Mesothelial cell of epicardium (in vitro differentiated cells): Measurements from ENCODE around the gene ATXN7L2. TPM values are rescaled to one million over a fixed set of nuclear protein-coding genes. Genes with fewer than 3 reads are reported as not detected.

Experiments
- DNase-seq, 2 experiments: peaks; one replicate each; pipeline ENCODE4 v3.0.0; 2021; ENCODE audit warnings: low spot score in 2 of 2; ENCODE audit not compliant: unreplicated experiment in 2 of 2
- H3K27ac Mint-ChIP-seq: 2 replicates; pipeline ENCODE4 v1.8.0; 2021; ENCODE audit warnings: mixed read lengths
- H3K27me3 Mint-ChIP-seq: 2 replicates; pipeline ENCODE4 v1.8.0; 2021; ENCODE audit warnings: low read depth, mixed read lengths
- H3K36me3 Mint-ChIP-seq: 2 replicates; pipeline ENCODE4 v1.8.0; 2021; ENCODE audit warnings: mixed read lengths
- H3K4me1 Mint-ChIP-seq: 2 replicates; pipeline ENCODE4 v1.8.0; 2021; ENCODE audit warnings: mixed read lengths
- H3K4me3 Mint-ChIP-seq: 2 replicates; pipeline ENCODE4 v1.8.0; 2021; ENCODE audit warnings: mild to moderate bottlenecking, moderate library complexity, mixed read lengths
- H3K9me3 Mint-ChIP-seq: 2 replicates; pipeline ENCODE4 v1.8.0; 2021; ENCODE audit warnings: mixed read lengths
- total RNA-seq: library from RNA; stranded (reverse); gene quantifications from 3 replicates; pipeline ENCODE4 v1.2.1, GENCODE V29; 2021
- TF ChIP-seq, protein P1 (sequence below): fragments of 200-600 bp; sonication (generic); IDR thresholded peaks from one replicate; pipeline ENCODE4 v1.5.0; 2021; ENCODE audit warnings: antibody characterized with exemption; ENCODE audit not compliant: unreplicated experiment

ATXN7L2 gene
- total RNA-seq, 1 donor from 2014 or later = 13.8 TPM

GRCh38 chr1:109488696-109489095 lies 5.0 kb downstream of the ATXN7L2 start:
- peaks cover 2% of the 10 kb centered on the region for H3K36me3 Mint-ChIP-seq
- H3K9me3 Mint-ChIP-seq = no peaks in the 10 kb centered on the region
- no peaks in the 10 kb centered on the region for H3K27me3 Mint-ChIP-seq
- TF ChIP-seq, protein P1, sequence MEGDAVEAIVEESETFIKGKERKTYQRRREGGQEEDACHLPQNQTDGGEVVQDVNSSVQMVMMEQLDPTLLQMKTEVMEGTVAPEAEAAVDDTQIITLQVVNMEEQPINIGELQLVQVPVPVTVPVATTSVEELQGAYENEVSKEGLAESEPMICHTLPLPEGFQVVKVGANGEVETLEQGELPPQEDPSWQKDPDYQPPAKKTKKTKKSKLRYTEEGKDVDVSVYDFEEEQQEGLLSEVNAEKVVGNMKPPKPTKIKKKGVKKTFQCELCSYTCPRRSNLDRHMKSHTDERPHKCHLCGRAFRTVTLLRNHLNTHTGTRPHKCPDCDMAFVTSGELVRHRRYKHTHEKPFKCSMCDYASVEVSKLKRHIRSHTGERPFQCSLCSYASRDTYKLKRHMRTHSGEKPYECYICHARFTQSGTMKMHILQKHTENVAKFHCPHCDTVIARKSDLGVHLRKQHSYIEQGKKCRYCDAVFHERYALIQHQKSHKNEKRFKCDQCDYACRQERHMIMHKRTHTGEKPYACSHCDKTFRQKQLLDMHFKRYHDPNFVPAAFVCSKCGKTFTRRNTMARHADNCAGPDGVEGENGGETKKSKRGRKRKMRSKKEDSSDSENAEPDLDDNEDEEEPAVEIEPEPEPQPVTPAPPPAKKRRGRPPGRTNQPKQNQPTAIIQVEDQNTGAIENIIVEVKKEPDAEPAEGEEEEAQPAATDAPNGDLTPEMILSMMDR = no peak
- H3K27ac Mint-ChIP-seq = no peak overlapping the region
- H3K4me1 Mint-ChIP-seq = peaks cover 13% of the 10 kb centered on the region
- H3K4me3 Mint-ChIP-seq = no peak overlapping the region
- no peak for DNase-seq

GRCh38 chr1:109490029-109490933 lies 6.6 kb downstream of the ATXN7L2 start:
- H3K4me3 Mint-ChIP-seq = no peak overlapping the region
- H3K27ac Mint-ChIP-seq = no peak overlapping the region
- peak in 1 of 2 experiments; percentile 79 for DNase-seq
- TF ChIP-seq, protein P1 = peak; percentile 49
- H3K27me3 Mint-ChIP-seq = no peaks in the 10 kb centered on the region
- H3K4me1 Mint-ChIP-seq = peaks cover 8% of the 10 kb centered on the region
- peaks cover 2% of the 10 kb centered on the region for H3K36me3 Mint-ChIP-seq
- H3K9me3 Mint-ChIP-seq = no peaks in the 10 kb centered on the region

DNA sequence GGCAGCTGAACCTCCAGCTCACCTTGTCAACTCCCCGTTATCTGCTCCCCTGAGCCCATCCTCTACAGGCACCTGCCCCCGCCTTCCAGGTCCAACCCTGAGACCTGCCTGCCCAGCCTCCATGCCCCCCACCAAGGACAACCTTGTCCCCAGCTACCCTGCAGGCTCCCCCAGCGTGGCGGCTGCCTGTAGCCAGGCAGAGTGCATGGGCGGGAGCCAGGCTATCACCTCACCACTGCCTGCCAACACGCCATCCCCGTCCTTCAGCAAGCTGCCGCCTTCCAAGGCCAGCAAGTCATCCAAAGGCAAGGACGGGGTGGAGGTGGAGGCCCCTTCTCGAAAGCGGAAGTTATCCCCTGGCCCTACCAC lies 7.2 kb downstream of the ATXN7L2 start:
- Mint-ChIP-seq H3K4me3 (no peak overlapping the region), H3K9me3 (no peaks in the 10 kb centered on the region), H3K27me3 (no peaks in the 10 kb centered on the region), H3K36me3 (peaks cover 2% of the 10 kb centered on the region), H3K4me1 (peaks cover 7% of the 10 kb centered on the region), H3K27ac (no peak overlapping the region)
- DNase-seq = no peak
- TF ChIP-seq, protein P1 = no peak

DNA sequence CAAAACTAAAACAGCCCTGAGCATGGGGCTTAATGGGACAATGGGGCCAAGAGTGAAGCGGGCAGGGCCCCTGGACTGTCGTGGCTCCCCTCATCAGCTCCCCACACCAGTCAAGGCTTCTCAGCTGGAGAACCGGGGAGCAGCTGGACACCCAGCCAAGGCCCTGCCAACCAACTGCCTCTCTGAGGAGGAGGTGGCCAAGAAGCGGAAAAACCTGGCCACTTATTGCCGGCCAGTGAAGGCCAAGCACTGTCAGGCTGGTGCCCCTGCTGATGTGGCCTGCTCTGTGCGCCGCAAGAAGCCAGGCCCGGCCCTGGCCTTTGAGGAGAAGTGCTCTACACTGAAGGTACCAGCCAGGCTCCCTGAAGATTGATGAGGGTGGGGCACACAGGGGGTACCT lies 7.7 kb downstream of the ATXN7L2 start:
- Mint-ChIP-seq H3K36me3 (peaks cover 2% of the 10 kb centered on the region), H3K4me1 (peaks cover 7% of the 10 kb centered on the region), H3K9me3 (no peaks in the 10 kb centered on the region), H3K4me3 (no peak overlapping the region), H3K27ac (no peak overlapping the region), H3K27me3 (no peaks in the 10 kb centered on the region)
- TF ChIP-seq, protein P1 = no peak
- DNase-seq = no peak

DNA sequence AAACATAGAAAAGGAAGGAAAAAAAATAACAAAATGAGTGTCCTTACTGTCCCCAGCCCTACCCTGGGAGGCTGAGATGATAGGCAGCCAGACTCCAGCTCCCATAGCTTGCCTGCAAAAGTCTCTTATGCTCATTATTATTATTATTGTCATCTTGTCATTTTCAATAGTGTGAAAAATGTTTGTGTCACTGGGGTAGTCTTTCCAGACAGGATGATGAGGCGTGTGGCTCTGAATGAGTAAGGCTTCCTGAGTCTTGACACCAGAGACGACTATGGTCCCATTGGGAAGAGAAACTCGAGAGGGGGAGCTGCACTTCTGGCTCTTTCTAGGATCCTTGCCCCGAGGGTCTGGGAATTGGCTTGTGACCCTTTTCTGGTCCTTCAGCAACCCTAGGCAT lies 9.1 kb downstream of the ATXN7L2 start:
- TF ChIP-seq, protein P1 = no peak
- no peak overlapping the region for H3K27ac Mint-ChIP-seq
- no peaks in the 10 kb centered on the region for H3K9me3 Mint-ChIP-seq
- peak overlapping the region; percentile 38 for H3K4me3 Mint-ChIP-seq
- no peaks in the 10 kb centered on the region for H3K27me3 Mint-ChIP-seq
- H3K36me3 Mint-ChIP-seq = peaks cover 2% of the 10 kb centered on the region
- DNase-seq = no peak
- H3K4me1 Mint-ChIP-seq = peaks cover 10% of the 10 kb centered on the region
